Measurements from ENCODE around the gene MASP1.

GRCh38 chr3:187210545-187211327, 80.8 kb downstream of the MASP1 start:
- TF ChIP-seq CTCF (conservative IDR thresholded peaks at IDR 0.05 in 1 of 2, IDR thresholded peaks at IDR 0.05 in 1 of 2; ENCODE audit: low read depth in 1 of 2, low read length in 2 of 2) (no peak), EZH2 (IDR thresholded peaks at IDR 0.05; ENCODE audit: low read length, missing control alignments) (no peak)

All from fibroblast of lung (primary cell).